ENCODE data around the gene MYT1. TPM values are rescaled to one million over a fixed set of nuclear protein-coding genes. Genes with fewer than 3 reads are reported as not detected.
"Not testable (repeated sequence)": the region's sequence is repeated elsewhere in the genome, so short reads cannot be mapped to it uniquely, and the experiment has no call there.

Gene MYT1
- polyA plus RNA-seq, 3 donors: 0.35 to 0.50 (median 0.46) TPM

DNA sequence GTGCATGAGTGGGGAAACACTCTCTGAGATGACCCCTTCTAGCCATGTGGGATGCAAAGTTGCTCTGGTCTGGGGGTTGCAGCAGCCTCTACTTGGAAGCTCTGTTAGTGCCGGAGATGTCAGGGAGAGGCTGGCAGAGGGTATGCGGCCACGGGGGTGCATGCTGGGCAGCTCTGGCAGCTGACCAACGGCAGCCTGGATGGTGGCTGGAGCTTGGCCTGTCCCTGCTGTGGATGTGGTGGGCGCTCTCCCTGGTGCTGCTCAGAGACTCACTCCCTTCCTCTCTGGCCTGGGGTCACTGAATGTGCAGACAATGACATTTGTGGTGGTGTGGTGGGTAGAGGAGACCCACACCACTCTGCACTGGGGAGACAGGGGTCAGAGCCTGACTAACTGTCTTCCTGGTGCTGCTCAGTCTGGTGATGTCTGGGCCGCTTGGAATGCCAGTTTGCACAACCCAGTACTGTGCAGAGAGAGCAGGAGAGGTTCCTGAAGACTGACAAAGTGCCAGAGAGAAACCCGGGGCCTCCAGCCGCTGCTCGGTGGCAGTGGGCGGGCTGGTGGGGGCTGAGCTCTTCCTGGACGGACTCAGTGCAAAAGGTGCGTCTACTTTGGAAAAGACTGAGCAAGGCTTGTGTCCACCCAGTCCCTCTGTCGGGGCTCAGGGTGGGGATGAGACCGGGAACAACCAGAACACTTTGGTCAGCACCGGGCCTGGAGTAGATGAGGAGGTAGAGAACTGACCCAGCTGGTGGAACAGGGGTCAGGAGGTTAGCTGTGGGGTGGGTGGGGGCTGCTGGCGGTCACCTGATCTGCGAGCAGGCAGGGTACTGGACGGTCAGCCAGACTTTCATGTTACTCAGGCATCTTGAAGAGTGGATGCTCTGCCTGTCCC, 2.7 kb downstream of the MYT1 start:
- no peak for DNase-seq (ENCODE audit: low read depth in 3 of 3, low spot score in 2 of 3)

DNA sequence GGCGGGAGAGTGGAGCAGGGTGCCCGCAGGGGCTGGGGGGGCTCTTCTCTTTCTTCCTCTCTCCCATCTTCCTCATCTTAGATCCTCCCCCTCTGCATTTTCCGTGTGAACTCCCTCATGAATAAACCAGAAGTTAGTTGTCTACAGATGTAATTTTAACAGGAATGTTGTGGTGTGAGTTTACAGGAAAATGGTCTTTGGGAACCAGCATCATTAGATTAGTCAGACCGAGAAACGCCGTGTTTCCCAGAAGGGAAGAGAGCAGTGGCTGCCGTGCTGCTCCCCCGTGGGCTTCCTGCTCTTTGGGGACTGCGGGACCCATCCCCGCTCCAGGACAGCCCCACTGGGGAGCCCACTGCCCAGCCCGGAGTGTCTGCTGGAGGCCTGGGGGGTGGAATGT, 3.4 kb downstream of the MYT1 start:
- DNase-seq (ENCODE audit: low read depth in 3 of 3, low spot score in 2 of 3): no peak

DNA sequence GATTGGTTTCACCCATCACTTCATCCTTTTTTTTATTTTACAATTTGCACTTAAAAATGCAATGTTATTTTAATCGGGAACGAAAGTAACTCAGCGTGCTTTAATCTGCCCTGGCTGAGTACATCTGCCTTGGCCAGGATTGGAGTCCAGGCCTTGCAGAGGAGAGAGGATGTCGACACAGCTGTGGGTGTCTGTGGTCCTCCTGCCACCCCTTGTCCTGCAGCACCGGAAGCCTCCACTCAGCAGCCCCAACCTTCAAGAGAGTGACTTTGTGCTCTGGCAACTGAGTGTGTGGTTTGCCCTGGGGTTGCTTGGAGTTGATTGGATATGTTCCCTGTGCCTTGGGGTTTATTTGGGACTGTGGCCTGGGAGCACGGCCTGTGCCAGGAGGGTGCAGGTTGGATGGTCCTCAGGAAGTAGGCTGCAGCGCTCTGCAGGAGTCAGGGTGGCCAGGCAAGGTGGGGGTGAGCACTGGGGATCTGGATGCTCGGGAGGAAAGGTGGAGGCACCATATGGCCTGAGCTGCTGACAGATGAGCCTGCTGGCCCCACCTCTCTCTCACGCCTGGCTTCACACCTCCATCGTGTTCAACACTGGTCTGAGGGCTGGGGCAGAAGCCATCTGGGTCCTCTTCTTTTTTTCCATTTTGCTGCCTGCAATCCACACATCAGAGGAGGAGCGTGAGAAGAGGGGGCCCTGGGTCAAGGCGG, 4.3 kb downstream of the MYT1 start:
- DNase-seq (ENCODE audit: low read depth in 3 of 3, low spot score in 2 of 3): no peak

DNA sequence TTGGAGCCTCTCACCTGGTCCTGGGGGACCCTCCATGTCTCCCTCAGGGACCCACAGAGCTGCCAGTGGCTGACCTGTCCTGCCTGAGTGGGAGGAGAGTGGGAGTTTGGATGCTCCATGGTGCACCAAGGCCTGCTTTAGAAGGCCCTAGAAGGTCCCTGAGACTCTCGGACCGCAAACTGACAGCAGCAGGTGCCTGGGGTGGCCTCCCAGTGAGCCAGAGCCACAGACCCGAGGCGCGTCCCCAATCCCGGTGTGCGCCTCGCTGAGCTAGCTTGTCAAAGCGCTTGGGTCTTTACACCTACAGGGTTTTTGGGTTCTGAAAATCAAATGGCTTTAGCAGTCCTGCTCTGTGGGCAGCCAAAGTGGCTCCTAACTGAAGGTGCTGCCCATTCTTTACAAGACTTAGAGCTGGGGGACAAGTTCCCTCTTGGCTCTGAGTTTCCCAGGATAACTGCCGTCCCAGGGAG, 4.9 kb downstream of the MYT1 start:
- DNase-seq (ENCODE audit: low read depth in 3 of 3, low spot score in 2 of 3): no peak

DNA sequence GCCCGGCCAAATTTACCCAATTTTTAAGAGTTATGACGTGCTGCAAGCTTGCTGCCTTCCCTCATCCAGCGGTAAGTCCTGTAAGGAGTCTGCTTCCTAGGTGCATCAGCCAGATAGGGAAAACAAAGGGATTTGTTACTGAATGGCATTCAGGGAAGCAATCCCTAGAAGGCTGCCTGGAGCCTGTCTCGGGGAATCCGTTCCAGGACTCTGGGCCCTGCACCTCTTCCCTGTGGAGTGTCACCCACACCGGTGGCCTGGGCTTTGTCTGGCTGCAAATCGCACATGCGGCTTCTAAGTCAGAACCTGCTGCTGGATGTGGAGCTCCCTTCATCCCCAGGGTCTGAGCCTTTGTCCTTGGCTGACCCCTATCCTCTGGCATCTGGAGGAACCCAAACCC, 7.0 kb downstream of the MYT1 start:
- DNase-seq (ENCODE audit: low read depth in 3 of 3, low spot score in 2 of 3): no peak

DNA sequence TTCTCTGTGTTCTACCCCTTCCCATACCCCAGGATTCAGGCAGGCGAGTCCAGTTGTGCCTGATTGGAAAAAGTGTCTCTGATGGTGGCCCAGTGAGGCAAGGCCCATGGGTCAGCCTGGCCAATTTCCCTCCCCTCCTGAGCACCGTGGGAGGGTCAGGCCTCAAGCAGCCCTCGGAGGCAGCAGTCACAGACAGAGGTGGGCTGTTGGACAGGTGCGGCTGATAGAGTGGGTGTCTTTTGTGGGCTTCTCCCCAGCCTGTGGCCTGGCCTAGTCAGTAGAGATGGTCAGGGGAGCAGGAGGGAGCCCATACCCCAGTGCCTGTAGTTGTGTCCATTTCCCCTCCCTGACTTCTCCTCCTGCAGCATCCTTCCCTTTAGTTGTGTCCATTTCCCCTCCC, 8.9 kb downstream of the MYT1 start:
- no peak for DNase-seq (ENCODE audit: low read depth in 3 of 3, low spot score in 2 of 3)

DNA sequence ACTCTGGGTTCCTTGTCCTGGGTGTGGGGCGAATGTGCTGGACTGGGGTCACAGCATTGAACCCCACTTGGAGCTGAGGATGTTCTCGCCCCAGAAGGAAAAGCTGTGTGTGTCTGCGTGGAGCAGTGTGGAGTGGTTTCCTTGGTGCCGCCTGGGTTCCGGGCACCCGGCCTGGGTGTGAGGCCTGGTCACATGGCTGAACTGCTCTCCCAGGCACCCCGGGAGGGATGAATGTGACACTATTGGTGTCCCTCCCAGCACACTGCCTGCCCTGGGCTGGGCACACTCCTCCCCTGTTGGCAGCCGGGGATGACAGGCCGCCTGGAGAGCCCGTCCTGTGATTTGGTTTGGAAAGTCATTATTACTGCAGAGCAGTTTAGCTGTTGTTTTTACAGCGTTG, 12.3 kb downstream of the MYT1 start:
- no peak for DNase-seq (ENCODE audit: low read depth in 3 of 3, low spot score in 2 of 3)

DNA sequence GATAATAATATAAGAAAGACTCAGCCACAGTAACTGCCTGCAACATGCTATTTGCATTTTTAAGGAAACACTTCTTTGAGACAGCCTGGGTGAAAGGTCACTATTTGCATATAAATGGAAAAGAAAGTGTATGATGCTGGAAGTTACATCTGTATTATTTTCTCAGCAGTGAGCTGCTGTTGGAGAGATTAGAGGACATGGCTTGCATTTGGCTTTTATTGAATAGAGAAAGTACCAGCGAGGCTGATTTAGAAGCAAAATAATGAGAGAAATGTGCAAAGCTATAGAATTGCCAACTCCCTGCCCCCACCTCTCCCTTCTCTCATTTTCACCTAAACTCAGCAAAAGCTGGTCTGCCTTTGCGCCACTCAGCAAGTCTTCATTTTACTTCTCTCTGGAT, 12.7 kb downstream of the MYT1 start:
- DNase-seq (ENCODE audit: low read depth in 3 of 3, low spot score in 2 of 3): no peak

DNA sequence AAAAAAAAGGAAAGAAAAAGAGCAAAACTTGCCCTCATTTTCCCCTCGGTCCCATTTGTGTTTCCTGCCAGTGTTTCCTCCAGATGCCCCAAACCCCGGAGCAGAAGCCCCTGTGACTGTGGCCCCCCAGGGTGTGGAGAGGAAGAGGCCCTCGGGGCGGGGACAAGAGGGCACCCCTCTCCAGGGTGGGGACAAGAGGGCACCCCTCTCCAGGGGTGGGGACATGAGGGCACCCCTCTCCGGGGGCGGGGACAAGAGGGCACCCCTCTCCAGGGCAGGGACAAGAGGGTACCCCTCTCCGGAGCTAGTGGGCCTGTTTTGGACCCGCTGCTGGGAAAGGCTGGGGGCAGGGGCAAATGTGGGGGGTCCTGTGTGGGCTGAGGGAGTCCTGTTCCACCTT, 13.1 kb downstream of the MYT1 start:
- DNase-seq (ENCODE audit: low read depth in 3 of 3, low spot score in 2 of 3): no peak

DNA sequence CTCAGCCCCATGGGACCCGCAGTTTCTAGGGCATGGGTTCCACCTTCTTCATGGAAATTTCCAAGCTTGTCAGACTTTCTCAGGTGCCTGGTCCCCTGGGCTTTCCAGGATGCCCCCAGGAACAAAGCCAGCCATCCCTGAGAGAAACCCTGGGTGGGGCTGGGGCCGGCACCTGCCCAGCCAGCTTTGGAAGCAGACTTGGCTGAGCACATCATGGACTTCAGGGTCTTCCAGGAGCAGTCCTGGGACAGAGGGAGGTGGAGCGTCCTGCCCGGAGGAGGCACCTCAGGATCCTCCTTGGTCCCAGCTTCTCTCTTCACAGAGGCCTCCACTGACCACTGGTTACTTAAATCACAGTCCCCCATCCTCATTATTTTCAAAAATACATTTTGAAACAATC, 13.5 kb downstream of the MYT1 start:
- no peak for DNase-seq (ENCODE audit: low read depth in 3 of 3, low spot score in 2 of 3)

DNA sequence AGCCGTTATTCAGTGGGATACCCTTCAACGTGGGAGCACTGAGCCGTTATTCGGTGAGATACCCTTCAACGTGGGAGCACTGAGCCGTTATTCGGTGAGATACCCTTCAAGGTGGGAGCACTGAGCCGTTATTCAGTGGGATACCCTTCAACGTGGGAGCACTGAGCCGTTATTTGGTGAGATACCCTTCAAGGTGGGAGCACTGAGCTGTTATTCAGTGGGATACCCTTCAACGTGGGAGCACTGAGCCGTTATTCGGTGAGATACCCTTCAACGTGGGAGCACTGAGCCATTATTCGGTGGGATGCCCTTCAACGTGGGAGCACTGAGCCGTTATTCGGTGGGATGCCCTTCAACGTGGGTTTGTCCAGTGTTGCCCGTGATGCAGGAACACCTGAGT, 14.7 kb downstream of the MYT1 start:
- not testable (repeated sequence) for DNase-seq (ENCODE audit: low read depth in 3 of 3, low spot score in 2 of 3)

DNA sequence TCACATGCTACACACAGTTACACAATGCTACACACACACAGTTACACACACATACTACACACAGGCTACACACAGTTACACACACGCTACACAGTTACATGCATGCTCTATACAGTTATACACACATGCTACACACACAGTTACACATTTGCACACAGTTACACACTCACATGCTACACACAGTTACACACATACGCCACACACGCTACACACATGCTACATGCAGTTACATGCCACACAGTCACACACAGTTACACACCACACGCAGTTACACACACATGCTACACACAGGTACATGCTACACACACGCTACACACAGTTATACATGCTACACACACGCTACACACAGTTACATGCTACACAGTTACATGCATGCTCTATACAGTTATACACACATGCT, 15.6 kb downstream of the MYT1 start:
- no peak for DNase-seq (ENCODE audit: low read depth in 3 of 3, low spot score in 2 of 3)

DNA sequence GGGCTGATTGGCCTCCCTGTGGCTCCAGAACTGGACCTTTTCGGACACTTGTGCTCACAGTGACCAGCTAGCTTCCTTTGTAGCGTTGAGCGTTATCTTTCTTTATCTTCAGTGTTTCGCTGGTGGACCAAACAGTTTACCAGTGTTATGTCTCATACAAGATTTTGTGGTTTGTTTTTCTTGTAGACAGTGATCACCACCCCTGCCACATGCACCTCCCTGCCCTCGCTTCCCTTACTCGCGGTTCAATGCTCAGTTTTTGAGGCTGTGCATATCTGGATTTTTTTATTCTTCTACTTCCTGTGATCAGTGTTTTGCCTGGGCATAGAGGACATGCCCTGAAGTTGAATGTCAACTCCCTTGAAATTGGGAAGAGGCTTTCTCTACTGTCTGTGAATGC, 16.4 kb downstream of the MYT1 start:
- DNase-seq (ENCODE audit: low read depth in 3 of 3, low spot score in 2 of 3): no peak

DNA sequence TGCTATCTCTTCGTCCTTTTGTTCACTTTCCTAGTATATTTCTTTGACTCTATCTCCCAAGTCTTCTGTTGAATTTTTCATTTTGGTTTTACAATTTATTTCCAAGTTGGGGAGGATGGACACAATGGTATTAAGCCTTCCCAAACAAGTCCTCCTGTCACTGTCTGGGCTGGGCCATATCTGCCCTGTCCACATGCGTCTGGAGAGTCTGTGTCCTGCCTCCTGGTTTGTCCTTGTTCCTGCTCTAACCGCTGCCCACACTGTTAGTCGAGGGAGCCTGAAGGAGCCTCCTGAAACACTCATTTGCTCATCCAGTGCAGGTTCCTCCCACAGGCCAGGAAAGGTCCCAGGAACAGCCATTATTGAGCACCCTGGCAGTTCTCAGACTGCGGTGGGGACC, 17.1 kb downstream of the MYT1 start:
- DNase-seq (ENCODE audit: low read depth in 3 of 3, low spot score in 2 of 3): no peak

DNA sequence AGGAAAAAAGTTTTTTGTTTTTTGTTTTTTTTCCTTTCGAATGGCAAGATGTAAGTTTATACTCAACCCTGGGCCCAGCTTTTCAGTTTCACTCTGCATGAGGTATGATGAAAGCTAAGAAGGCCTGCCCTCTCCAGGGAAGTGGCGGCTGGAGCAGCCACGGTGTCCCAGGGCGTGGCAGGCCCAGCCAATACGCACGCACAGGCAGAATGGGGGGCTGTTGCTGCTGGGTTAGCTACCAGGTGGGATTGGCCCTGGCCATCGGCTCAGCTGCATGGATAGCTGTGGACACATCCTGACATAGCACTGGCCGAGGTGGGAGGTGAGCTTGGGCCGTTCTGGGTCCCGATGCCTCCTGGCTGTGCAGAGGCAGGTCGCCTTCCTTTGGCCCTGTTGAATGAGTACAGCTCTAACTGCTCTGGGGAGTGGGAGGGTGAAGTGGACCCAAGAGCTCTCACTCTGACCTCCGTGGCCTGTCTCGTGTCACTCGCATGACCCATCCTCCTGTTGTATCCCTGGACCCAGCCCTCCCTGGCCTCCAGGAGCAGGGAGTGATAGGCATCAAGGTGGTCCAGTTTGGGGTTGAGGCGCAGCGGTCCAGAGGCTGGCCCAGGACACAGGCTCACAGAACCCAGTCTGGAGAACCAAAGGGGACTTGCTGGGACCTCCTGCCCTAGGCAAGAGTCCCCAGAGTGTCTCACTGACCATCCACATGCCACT, 18.1 kb downstream of the MYT1 start:
- no peak for DNase-seq (ENCODE audit: low read depth in 3 of 3, low spot score in 2 of 3)

DNA sequence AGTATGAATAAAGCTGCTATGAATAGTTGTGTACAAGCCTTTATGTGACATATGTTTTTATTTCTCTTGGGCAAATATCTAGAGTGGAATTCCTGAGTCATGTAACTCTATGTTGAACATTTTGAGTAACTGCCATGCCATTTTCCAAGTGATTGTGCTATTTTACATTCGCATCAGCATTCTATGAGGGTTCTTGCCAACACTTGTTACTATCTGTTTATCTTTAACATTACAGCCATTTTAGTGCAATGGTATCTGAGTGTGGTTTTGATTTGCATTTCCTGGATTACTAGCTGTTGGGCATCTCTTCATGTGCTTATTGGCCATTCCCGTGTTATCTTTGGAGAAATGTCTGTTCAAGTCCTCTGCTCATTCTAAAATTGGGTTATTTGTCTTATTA, 19.1 kb downstream of the MYT1 start:
- no peak for DNase-seq (ENCODE audit: low read depth in 3 of 3, low spot score in 2 of 3)

DNA sequence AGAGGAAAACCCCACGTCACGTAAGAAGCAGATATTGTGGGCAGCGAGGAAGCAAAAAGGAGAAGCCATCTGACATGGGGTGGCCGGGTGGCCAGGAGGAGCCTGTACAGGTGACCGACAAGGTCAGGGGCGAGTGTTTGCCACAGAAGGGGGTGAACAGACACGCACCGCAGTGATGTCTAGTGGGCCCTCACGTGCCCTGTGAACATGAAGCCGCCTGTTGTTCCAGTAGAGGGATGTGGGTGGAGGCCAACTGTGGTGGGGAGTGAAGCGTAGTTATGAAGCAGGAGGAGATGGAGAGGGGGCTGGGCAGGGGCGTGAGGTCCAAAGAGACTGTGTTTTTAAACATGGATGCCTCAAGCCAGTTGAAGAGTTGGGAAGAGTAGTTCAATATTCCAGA, 20.5 kb downstream of the MYT1 start:
- DNase-seq (ENCODE audit: low read depth in 3 of 3, low spot score in 2 of 3): no peak

DNA sequence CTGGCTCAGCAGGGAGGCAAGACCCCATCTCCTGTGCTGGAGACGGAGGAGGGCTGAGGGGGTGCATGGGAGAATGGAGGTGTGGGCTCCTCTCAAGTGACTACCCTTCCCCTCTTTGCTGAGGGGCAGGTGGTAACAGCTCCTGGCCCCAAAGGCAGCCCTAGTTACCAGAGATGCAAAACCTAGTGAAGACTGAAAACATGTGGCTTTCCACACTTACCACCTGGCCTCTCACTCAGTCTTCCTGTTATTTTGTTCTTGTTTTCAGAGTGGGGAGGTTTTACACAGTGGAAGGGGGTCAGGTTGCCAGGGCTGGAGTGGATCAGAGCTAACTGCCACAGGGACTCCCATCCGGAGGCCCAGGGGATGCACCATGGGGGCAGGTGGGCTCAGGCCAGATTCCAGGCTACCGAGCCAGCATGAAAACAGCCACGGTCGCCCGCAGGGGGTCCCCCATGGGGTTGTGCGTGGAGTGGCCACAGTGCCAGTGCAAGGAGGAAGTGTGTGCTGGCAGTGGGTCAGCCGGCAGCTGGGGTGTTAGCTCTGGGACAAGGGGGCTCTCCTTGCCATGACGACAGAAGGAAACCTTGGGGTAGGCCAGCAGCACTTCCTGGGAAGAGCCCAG, 21.1 kb downstream of the MYT1 start:
- DNase-seq (ENCODE audit: low read depth in 3 of 3, low spot score in 2 of 3): no peak

DNA sequence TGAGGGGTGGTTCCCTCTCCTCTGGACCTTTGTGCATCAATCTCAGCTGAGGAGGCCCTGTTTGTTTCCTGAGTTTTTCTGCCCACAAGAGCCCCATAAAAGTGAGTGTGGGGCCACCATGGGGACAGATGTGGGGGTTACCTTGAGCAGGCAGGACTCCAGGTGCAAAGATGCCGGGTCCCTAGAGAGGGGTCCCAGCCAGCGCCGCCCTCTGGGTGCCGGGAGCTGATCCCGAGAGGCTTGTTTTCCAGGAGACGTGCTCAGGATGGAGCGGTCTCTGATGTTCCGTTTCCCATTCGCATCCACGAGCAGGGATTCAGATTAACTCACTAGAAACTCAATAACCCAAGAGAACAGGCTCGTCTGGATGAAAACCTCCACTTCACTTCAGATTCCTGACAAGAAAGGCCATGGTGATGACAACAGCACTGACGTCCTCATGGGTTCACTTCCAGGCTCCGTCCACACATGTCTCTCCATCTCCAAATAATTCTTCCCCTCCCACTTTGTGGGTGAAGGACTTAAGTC, 21.9 kb downstream of the MYT1 start:
- no peak for DNase-seq (ENCODE audit: low read depth in 3 of 3, low spot score in 2 of 3)

DNA sequence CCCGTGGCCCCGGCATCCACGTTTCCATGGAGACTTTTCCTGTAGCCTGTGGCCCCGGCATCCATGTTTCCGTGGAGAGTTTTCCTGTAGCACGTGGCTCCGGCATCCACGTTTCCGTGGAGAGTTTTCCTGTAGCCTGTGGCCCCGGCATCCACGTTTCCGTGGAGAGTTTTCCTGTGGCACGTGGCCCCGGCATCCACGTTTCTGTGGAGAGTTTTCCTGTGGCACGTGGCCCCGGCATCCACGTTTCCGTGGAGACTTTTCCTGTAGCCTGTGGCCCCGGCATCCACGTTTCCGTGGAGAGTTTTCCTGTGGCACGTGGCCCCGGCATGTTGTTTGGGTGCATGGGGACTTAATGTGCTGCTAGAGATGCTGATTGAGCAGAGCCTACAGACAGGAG, 23.0 kb downstream of the MYT1 start:
- DNase-seq (ENCODE audit: low read depth in 3 of 3, low spot score in 2 of 3): not testable (repeated sequence)

DNA sequence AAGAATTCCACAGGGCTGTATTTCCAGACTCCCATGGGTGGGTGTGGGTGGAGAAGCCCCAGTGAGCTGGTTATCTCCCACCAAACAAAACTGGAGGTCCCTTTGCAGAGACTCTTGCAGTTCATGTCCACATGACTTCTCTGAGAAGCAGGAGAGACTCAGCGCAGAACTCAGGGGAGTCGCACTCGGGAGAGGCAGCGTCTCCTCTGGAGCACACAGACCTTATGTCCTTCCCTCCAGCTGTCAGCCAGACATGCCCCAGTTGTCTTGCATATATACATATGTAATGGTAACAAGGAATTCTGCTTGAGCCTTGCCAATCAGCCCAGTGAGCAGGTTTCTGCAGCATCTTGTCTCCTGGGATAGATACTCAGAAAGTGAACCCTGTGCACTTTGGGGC, 23.8 kb downstream of the MYT1 start:
- DNase-seq (ENCODE audit: low read depth in 3 of 3, low spot score in 2 of 3): no peak
